GM18498 (cell line): ENCODE data around the gene CTCF.
"Not testable (repeated sequence)": the region's sequence is repeated elsewhere in the genome, so short reads cannot be mapped to it uniquely, and the experiment has no call there.

Experiments used
- ATAC-seq: cut with Tn5 transposase; IDR thresholded peaks from one replicate; pipeline ENCODE4 v1.9.1; 2021; ENCODE audit warnings: mild to moderate bottlenecking, moderate library complexity; ENCODE audit not compliant: unreplicated experiment

CTCF gene

GRCh38 chr16:67562526-67562917, at the start of gene CTCF:
Gene CTCF, plus strand, starts transcription at chr16:67562526. Its CDS starts 48,307 bp downstream, at chr16:67610833.
- ATAC-seq: peak; percentile 60

- ATAC-seq: not testable (repeated sequence)
Measured at GRCh38 chr16:67513892-67514291, 48.4 kb upstream of the CTCF start.

- ATAC-seq: peak; percentile 50
Measured at GRCh38 chr16:67514382-67514828, 47.9 kb upstream of the CTCF start.

- no peak for ATAC-seq
Measured at GRCh38 chr16:67516296-67517154, 45.8 kb upstream of the CTCF start.

GRCh38 chr16:67517155-67517445, 45.2 kb upstream of the CTCF start:
- ATAC-seq: no peak

GRCh38 chr16:67517661-67518423, 44.5 kb upstream of the CTCF start:
- ATAC-seq: peak; percentile 43

GRCh38 chr16:67518676-67519075, 43.6 kb upstream of the CTCF start:
- ATAC-seq: no peak

GRCh38 chr16:67519242-67519641, 43.1 kb upstream of the CTCF start:
- ATAC-seq: no peak

- peak; percentile 71 for ATAC-seq
Measured at GRCh38 chr16:67521095-67521804, 41.1 kb upstream of the CTCF start.

GRCh38 chr16:67525176-67525860, 37.0 kb upstream of the CTCF start:
- ATAC-seq: no peak

- no peak for ATAC-seq
Measured at GRCh38 chr16:67526149-67526791, 36.1 kb upstream of the CTCF start.

GRCh38 chr16:67528222-67528869, 34.0 kb upstream of the CTCF start, which contains the start of gene RIPOR1:
Gene RIPOR1, plus strand, starts transcription at chr16:67528829. Its CDS starts 9,618 bp downstream, at chr16:67538447.
- ATAC-seq: peak; percentile 38

GRCh38 chr16:67528870-67529581, 33.3 kb upstream of the CTCF start:
- ATAC-seq: peak; percentile 34

- ATAC-seq: peak; percentile 16
Measured at GRCh38 chr16:67529582-67530012, 32.7 kb upstream of the CTCF start.

GRCh38 chr16:67530013-67530939, 32.0 kb upstream of the CTCF start:
- peak; percentile 37 for ATAC-seq

- no peak for ATAC-seq
Measured at GRCh38 chr16:67531247-67531646, 31.1 kb upstream of the CTCF start.

GRCh38 chr16:67533024-67533560, 29.2 kb upstream of the CTCF start:
- ATAC-seq: no peak

GRCh38 chr16:67533987-67534386, 28.3 kb upstream of the CTCF start:
- ATAC-seq: not testable (repeated sequence)
